ACC112 (cell line): ENCODE results near the gene GPS2.

ENCODE experiments used
- H2AFZ ChIP-seq: fragments of 200-600 bp; sonication (generic); one replicate; pipeline ENCODE4 v1.6.0; 2017; ENCODE audit warnings: antibody characterized with exemption, low read length; ENCODE audit not compliant: unreplicated experiment
- H3K27ac ChIP-seq: fragments of 200-600 bp; sonication (generic); 2 replicates; pipeline ENCODE4 v1.5.1; 2014; ENCODE audit warnings: low read depth, mild to moderate bottlenecking, antibody characterized with exemption, low read length, moderate library complexity
- H3K27me3 ChIP-seq: fragments of 200-600 bp; sonication (generic); 2 replicates; pipeline ENCODE4 v1.6.1; 2014; ENCODE audit warnings: mild to moderate bottlenecking, antibody characterized with exemption, low read length, moderate library complexity, mixed read lengths; ENCODE audit not compliant: insufficient read depth
- H3K36me3 ChIP-seq: fragments of 200-600 bp; sonication (generic); 2 replicates; pipeline ENCODE4 v1.6.1; 2016; ENCODE audit warnings: mild to moderate bottlenecking, antibody characterized with exemption, low read length, moderate library complexity, mixed read lengths; ENCODE audit not compliant: insufficient read depth
- H3K4me1 ChIP-seq: fragments of 200-600 bp; sonication (generic); one replicate; pipeline ENCODE4 v1.6.1; 2016; ENCODE audit warnings: low read length, mixed read lengths; ENCODE audit not compliant: insufficient read depth, unreplicated experiment, control insufficient read depth
- H3K4me3 ChIP-seq: fragments of 200-600 bp; sonication (generic); 2 replicates; pipeline ENCODE4 v1.5.1; 2014; ENCODE audit warnings: mild to moderate bottlenecking, low read depth, low read length
- H3K79me2 ChIP-seq: fragments of 200-600 bp; sonication (generic); one replicate; pipeline ENCODE4 v1.6.0; 2016; ENCODE audit warnings: low read length; ENCODE audit not compliant: control insufficient read depth, unreplicated experiment, insufficient read depth

Gene GPS2

GRCh38 chr17:7327501-7327900, 12.3 kb upstream of the GPS2 start:
- Histone ChIP-seq H3K27me3 (no peaks in the 10 kb centered on the region), H3K27ac (no peak overlapping the region), H2AFZ (no peak overlapping the region), H3K4me1 (peaks cover 16% of the 10 kb centered on the region), H3K36me3 (peaks cover 11% of the 10 kb centered on the region; the same call in 1 of the 2 replicates), H3K79me2 (peaks cover 15% of the 10 kb centered on the region), H3K4me3 (no peak overlapping the region)

DNA sequence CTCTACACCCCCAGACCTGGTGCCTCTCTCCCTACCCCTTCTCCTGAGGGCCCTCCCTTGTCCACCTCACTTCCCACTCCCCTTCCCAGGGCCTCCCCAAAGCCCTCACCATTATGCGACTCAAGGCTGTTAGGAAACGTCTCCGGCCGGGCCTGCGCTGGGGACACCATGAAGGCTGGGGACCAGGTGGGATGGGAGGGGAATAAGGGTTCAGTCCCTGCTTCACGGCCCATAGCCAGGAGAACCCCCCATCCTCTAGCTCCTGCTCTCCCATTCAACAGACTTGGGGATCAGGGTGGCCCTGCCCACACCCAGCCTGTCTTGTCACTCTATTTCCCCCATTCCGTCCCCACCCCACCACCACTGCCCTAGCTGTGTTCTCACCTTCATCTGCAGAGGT, 11.9 kb upstream of the GPS2 start:
- H3K27me3 ChIP-seq = no peaks in the 10 kb centered on the region
- H3K79me2 ChIP-seq = peaks cover 15% of the 10 kb centered on the region
- no peak overlapping the region for H3K4me3 ChIP-seq
- H3K27ac ChIP-seq = no peak overlapping the region
- peaks cover 13% of the 10 kb centered on the region; the same call in 1 of the 2 replicates for H3K36me3 ChIP-seq
- H2AFZ ChIP-seq = no peak overlapping the region
- H3K4me1 ChIP-seq = peaks cover 16% of the 10 kb centered on the region

DNA sequence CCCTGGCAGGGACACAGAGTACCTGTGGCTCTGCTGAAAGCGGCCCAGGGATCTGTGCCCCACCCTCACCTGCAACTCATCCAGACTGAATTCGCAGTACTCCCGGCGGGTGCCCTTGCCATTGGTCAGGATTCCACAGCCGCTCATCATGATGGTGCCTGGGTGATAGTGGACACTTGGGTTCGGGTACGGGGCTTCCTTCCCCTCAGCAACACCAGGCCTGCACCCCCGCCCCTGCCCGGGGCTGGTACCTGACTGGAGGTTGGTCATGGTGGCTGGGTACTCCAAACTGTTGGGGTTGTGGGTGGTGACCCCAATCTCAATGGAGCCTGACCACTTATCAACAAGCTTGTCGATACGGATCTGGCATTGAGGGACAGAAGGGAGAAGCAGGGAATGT, 11.0 kb upstream of the GPS2 start:
- Histone ChIP-seq H3K4me1 (peaks cover 16% of the 10 kb centered on the region), H3K27me3 (no peaks in the 10 kb centered on the region), H3K4me3 (no peak overlapping the region), H3K79me2 (peaks cover 15% of the 10 kb centered on the region), H3K36me3 (peaks cover 16% of the 10 kb centered on the region; the same call in 1 of the 2 replicates), H3K27ac (no peak overlapping the region), H2AFZ (no peak overlapping the region)

DNA sequence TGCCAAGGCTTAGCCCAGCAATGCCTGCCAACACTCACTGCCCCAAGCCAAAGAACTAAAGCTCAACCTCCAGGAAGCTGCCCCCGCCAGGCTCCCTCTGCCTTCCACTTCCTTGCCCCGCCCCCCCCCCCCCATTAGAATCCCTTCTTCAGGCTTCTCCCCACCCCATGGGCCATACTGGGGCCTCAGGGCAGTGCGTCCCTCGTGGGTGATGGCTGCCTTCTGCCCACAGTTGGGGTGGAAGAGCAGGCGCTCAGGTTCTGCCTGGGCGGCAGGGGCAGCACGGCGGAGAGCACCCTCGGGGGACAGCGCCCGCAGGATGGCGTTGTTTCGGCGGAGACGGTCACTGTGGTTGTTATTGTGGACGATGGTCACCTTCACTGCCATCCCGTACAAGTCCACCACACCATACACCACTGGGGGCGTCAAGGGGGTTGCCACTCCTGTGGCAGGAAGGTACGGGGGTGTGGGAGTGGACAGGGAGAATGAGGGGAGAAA, 9.9 kb upstream of the GPS2 start:
- H3K4me1 ChIP-seq = peaks cover 10% of the 10 kb centered on the region
- H2AFZ ChIP-seq = no peak overlapping the region
- peaks cover 15% of the 10 kb centered on the region for H3K79me2 ChIP-seq
- peaks cover 21% of the 10 kb centered on the region; the same call in 1 of the 2 replicates for H3K36me3 ChIP-seq
- H3K27ac ChIP-seq = no peak overlapping the region
- no peaks in the 10 kb centered on the region for H3K27me3 ChIP-seq
- H3K4me3 ChIP-seq = no peak overlapping the region

GRCh38 chr17:7324438-7324779, 9.2 kb upstream of the GPS2 start:
- Histone ChIP-seq H2AFZ (no peak overlapping the region), H3K36me3 (peaks cover 21% of the 10 kb centered on the region; the same call in 1 of the 2 replicates), H3K4me1 (peaks cover 10% of the 10 kb centered on the region), H3K27ac (no peak overlapping the region), H3K4me3 (no peak overlapping the region), H3K79me2 (peaks cover 15% of the 10 kb centered on the region), H3K27me3 (no peaks in the 10 kb centered on the region)

GRCh38 chr17:7323731-7324437, 8.7 kb upstream of the GPS2 start:
- peaks cover 21% of the 10 kb centered on the region; the same call in 1 of the 2 replicates for H3K36me3 ChIP-seq
- H2AFZ ChIP-seq = no peak overlapping the region
- no peak overlapping the region for H3K27ac ChIP-seq
- H3K27me3 ChIP-seq = no peaks in the 10 kb centered on the region
- H3K4me3 ChIP-seq = no peak overlapping the region
- H3K79me2 ChIP-seq = peaks cover 15% of the 10 kb centered on the region
- H3K4me1 ChIP-seq = peaks cover 10% of the 10 kb centered on the region

DNA sequence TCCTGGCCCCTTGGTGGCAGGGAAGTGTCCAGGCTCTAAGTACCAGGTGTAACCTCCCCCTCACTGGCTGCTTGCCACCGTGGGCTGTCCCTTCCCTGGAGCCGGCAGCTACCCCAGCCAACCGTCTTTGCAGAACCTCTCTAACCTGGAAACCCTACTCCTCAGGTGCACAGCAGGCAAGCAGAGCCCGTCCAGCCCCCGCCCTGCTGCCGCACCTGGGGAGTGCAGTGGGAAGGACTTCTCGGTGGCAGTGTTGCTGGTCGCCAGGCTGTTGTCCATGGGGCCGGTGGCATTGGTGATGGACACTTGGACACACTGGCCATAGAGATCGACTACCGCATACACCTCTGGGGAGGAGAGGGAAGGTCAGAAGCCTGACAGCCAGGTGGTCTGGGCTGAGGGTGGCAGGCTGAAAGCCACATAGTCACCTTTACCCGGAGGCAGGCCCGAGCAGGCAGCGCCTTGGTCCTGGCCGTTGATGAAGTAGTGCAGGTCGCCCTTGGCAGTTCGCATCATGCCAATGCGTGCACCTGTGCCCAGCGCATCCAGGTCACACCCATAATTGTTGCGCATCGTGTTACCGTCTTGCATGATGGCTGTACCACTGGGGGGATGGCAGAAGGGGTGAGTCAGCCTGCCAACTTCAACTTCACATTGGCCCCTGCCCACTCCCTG, 7.5 kb upstream of the GPS2 start:
- Histone ChIP-seq H3K79me2 (peaks cover 4% of the 10 kb centered on the region), H3K4me1 (peaks cover 2% of the 10 kb centered on the region), H3K27ac (no peak overlapping the region), H3K4me3 (no peak overlapping the region), H2AFZ (no peak overlapping the region), H3K36me3 (peaks cover 21% of the 10 kb centered on the region; the same call in 1 of the 2 replicates), H3K27me3 (no peaks in the 10 kb centered on the region)

GRCh38 chr17:7321466-7321865, 6.3 kb upstream of the GPS2 start:
- Histone ChIP-seq H2AFZ (no peak overlapping the region), H3K36me3 (peaks cover 21% of the 10 kb centered on the region; the same call in 1 of the 2 replicates)

GRCh38 chr17:7318121-7318860, 3.1 kb upstream of the GPS2 start:
- Histone ChIP-seq H3K4me3 (no peak overlapping the region), H3K36me3 (peaks cover 17% of the 10 kb centered on the region; the same call in 1 of the 2 replicates), H2AFZ (no peak overlapping the region), H3K27ac (no peak overlapping the region), H3K27me3 (no peaks in the 10 kb centered on the region), H3K4me1 (peaks cover 18% of the 10 kb centered on the region), H3K79me2 (peaks cover 5% of the 10 kb centered on the region)

More at GRCh38 chr17:7321466-7321865, 6.3 kb upstream of the GPS2 start:
- Histone ChIP-seq H3K27me3 (no peaks in the 10 kb centered on the region), H3K79me2 (no peaks in the 10 kb centered on the region), H3K27ac (no peak overlapping the region), H3K4me3 (no peak overlapping the region), H3K4me1 (no peaks in the 10 kb centered on the region)

DNA sequence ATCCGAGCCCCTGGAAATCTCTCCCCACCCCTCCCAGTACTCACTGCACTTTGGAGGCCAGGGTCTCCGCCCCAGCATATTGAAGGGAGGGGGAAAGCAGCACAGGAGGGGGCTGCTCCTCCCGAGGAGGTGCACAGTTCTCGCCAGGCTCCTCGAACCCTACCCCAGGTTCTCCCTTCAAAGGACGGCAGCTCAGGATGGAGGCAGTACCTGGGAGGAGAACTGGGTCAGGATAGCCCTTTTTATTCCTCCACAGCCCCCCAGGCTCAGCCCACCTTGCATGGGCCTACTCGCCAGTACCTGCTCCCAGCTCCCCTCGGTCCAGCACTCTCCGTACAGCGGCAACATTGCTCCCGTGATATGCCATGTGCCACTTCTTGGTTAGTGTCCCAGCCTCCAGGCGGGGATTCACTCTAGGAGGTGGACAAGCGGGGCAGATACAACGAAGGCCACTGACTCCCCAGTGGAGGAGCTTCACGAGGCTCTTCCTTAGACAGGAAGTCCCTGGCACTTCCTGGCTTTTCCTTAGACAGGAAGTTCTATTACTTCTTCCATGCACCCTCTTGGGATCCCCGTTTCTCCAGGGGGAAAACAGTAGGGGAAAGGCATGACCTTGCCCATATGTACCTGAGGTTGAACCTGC, 2.1 kb upstream of the GPS2 start:
- Histone ChIP-seq H2AFZ (no peak overlapping the region), H3K27ac (no peak overlapping the region), H3K79me2 (peaks cover 14% of the 10 kb centered on the region), H3K4me3 (no peak overlapping the region), H3K27me3 (no peaks in the 10 kb centered on the region), H3K4me1 (peaks cover 24% of the 10 kb centered on the region), H3K36me3 (peaks cover 18% of the 10 kb centered on the region; the same call in 1 of the 2 replicates)
